Measurements from ENCODE around the gene NAGS.

DNA sequence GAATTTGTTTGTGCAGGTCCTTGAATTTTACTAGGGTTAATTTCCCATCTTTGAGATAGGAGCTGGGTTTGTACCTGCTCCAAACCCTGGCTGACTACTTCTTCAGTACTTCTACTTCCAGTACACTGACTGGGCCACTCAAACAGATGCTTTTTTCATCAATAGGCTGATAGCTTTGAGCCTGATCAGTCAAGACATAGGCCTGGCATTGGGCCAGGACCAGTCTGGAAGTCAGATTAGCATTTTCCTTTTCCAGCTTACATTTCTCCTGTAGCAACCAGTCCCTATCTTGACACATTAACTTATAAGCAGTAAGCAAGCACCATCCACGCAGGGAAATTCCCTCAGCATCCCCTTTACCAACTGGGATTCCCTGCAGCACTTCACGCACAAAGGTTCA lies 17.8 kb downstream of the NAGS start:
- TF ChIP-seq, protein P1, sequence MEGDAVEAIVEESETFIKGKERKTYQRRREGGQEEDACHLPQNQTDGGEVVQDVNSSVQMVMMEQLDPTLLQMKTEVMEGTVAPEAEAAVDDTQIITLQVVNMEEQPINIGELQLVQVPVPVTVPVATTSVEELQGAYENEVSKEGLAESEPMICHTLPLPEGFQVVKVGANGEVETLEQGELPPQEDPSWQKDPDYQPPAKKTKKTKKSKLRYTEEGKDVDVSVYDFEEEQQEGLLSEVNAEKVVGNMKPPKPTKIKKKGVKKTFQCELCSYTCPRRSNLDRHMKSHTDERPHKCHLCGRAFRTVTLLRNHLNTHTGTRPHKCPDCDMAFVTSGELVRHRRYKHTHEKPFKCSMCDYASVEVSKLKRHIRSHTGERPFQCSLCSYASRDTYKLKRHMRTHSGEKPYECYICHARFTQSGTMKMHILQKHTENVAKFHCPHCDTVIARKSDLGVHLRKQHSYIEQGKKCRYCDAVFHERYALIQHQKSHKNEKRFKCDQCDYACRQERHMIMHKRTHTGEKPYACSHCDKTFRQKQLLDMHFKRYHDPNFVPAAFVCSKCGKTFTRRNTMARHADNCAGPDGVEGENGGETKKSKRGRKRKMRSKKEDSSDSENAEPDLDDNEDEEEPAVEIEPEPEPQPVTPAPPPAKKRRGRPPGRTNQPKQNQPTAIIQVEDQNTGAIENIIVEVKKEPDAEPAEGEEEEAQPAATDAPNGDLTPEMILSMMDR (IDR thresholded peaks at IDR 0.05; ENCODE audit: insufficient read depth, low read depth, low read length), result no peak
- no peak for TF ChIP-seq EZH2 (IDR thresholded peaks at IDR 0.05; ENCODE audit: insufficient read depth, low read length)

All from astrocyte (in vitro differentiated cells and primary cell).